DOHH2 (cell line): ENCODE measurements around the gene BCO1.

Source experiments
- H3F3A ChIP-seq: fragments of 200-600 bp; sonication (generic), shearing (Covaris generic); 2 replicates; pipeline ENCODE4 v1.6.0; 2016; ENCODE audit warnings: antibody characterized with exemption, mild to moderate bottlenecking; ENCODE audit not compliant: control insufficient read depth, insufficient read depth
- H3K27ac ChIP-seq: fragments of 200-600 bp; sonication (generic); 2 replicates; pipeline ENCODE4 v1.5.1; 2014; ENCODE audit warnings: low read depth, mild to moderate bottlenecking, low read length, moderate library complexity
- H3K27me3 ChIP-seq: fragments of 200-600 bp; sonication (generic); 2 replicates; pipeline ENCODE4 v1.6.1; 2014; ENCODE audit warnings: mild to moderate bottlenecking, low read length, mixed read lengths; ENCODE audit not compliant: control insufficient read depth
- H3K36me3 ChIP-seq: fragments of 200-600 bp; sonication (generic); 2 replicates; pipeline ENCODE4 v1.6.1; 2014; ENCODE audit warnings: mild to moderate bottlenecking, low read length, moderate library complexity, mixed read lengths; ENCODE audit not compliant: control insufficient read depth
- H3K4me1 ChIP-seq: fragments of 200-600 bp; sonication (generic); 2 replicates; pipeline ENCODE4 v1.6.1; 2014; ENCODE audit warnings: mild to moderate bottlenecking, low read length, mixed read lengths; ENCODE audit not compliant: control insufficient read depth
- H3K4me2 ChIP-seq: fragments of 200-600 bp; sonication (generic); 2 replicates; pipeline ENCODE4 v1.6.0; 2014; ENCODE audit warnings: mild to moderate bottlenecking, low read length, moderate library complexity
- H3K4me3 ChIP-seq: fragments of 200-600 bp; sonication (generic); 2 replicates; pipeline ENCODE4 v1.5.1; 2014; ENCODE audit warnings: mild to moderate bottlenecking, low read length, mixed read lengths
- H3K79me2 ChIP-seq: fragments of 200-600 bp; sonication (generic); 2 replicates; pipeline ENCODE4 v1.6.1; 2014; ENCODE audit warnings: mild to moderate bottlenecking, low read length, mixed read lengths; ENCODE audit not compliant: control insufficient read depth
- H3K9me2 ChIP-seq: fragments of 200-600 bp; sonication (generic); replicated peaks from 2 replicates; pipeline ENCODE4 v1.6.1; 2014; ENCODE audit warnings: mild to moderate bottlenecking, low read length, mixed read lengths; ENCODE audit not compliant: control insufficient read depth
- H3K9me3 ChIP-seq: fragments of 200-600 bp; sonication (generic); 2 replicates; pipeline ENCODE4 v1.6.1; 2014; ENCODE audit warnings: antibody characterized with exemption, low read length, mixed read lengths; ENCODE audit not compliant: control insufficient read depth, insufficient read depth
- H4K20me1 ChIP-seq: fragments of 200-600 bp; sonication (generic); 2 replicates; pipeline ENCODE4 v1.6.0; 2014; ENCODE audit warnings: low read depth, mild to moderate bottlenecking, antibody characterized with exemption, low read length, moderate library complexity; ENCODE audit not compliant: control insufficient read depth, insufficient read depth
- EZH2phosphoT487 ChIP-seq: fragments of 200-600 bp; sonication (generic); IDR thresholded peaks from 2 replicates; pipeline ENCODE4 v1.6.1; 2017; ENCODE audit warnings: borderline replicate concordance, mild to moderate bottlenecking, antibody characterized with exemption, low read length, moderate library complexity, mixed read lengths
- TF ChIP-seq, protein P1 (sequence below): fragments of 200-600 bp; sonication (generic); IDR thresholded peaks from one replicate; pipeline ENCODE4 v1.5.1; 2014; ENCODE audit warnings: antibody characterized with exemption, mild to moderate bottlenecking, low read depth, low read length; ENCODE audit not compliant: poor library complexity, severe bottlenecking

The BCO1 gene

DNA sequence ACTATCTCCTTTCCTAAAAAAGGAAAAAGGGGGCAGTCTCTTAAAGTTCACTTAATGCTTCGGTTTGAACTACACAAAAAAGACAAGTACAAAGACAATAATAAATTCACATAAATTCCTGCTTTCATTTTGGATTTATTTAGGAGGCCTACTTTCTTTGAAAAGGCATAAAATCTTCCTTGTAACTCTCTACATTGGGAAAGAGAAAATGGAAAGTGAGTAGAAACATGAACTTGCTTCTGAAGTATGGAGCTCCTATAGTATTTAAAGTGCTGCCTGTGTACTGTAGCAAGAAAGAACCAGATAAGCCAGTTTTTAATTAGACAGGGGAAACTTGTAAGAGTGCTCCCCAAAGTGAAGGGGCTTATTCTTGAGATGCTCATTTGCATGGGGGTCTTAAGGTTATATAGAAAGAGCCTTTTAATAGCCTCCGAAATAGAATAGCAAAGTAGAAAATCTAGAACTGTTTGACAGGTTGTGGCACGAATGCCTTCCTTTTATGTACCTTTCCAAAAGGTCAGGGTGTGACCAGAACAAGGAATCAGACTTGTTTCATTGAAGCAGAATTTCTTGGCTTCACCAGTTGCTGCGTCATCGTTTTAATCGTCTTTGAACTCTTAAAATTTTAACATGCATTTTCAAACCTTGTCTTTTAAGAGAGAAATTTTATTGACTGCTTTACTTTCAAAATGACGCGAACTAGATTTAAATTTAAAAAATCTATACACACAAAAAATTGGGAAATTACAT lies 89.1 kb downstream of the BCO1 start:
- no peaks in the 10 kb centered on the region for H3K9me3 ChIP-seq
- no peak overlapping the region for H3K27ac ChIP-seq
- H3K4me2 ChIP-seq: no peak overlapping the region
- no peak for TF ChIP-seq EZH2phosphoT487
- H3K79me2 ChIP-seq: peaks cover 47% of the 10 kb centered on the region
- no peaks in the 10 kb centered on the region for H3K27me3 ChIP-seq
- H3K4me3 ChIP-seq: no peak overlapping the region
- H3K9me2 ChIP-seq: no peaks in the 10 kb centered on the region
- no peaks in the 10 kb centered on the region for H4K20me1 ChIP-seq
- no peaks in the 10 kb centered on the region for H3K4me1 ChIP-seq
- H3K36me3 ChIP-seq: no peaks in the 10 kb centered on the region
- no peaks in the 10 kb centered on the region for H3F3A ChIP-seq

GRCh38 chr16:81329947-81330346 lies 91.5 kb downstream of the BCO1 start:
- H3K4me1 ChIP-seq: no peaks in the 10 kb centered on the region
- no peaks in the 10 kb centered on the region for H4K20me1 ChIP-seq
- no peak overlapping the region for H3K4me3 ChIP-seq
- TF ChIP-seq, protein P1, sequence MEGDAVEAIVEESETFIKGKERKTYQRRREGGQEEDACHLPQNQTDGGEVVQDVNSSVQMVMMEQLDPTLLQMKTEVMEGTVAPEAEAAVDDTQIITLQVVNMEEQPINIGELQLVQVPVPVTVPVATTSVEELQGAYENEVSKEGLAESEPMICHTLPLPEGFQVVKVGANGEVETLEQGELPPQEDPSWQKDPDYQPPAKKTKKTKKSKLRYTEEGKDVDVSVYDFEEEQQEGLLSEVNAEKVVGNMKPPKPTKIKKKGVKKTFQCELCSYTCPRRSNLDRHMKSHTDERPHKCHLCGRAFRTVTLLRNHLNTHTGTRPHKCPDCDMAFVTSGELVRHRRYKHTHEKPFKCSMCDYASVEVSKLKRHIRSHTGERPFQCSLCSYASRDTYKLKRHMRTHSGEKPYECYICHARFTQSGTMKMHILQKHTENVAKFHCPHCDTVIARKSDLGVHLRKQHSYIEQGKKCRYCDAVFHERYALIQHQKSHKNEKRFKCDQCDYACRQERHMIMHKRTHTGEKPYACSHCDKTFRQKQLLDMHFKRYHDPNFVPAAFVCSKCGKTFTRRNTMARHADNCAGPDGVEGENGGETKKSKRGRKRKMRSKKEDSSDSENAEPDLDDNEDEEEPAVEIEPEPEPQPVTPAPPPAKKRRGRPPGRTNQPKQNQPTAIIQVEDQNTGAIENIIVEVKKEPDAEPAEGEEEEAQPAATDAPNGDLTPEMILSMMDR: no peak
- no peak for TF ChIP-seq EZH2phosphoT487
- no peak overlapping the region for H3K27ac ChIP-seq
- no peaks in the 10 kb centered on the region for H3K36me3 ChIP-seq
- H3K4me2 ChIP-seq: no peak overlapping the region
- H3K9me3 ChIP-seq: no peaks in the 10 kb centered on the region
- no peaks in the 10 kb centered on the region for H3K27me3 ChIP-seq
- no peaks in the 10 kb centered on the region for H3K9me2 ChIP-seq
- peaks cover 31% of the 10 kb centered on the region for H3K79me2 ChIP-seq
- H3F3A ChIP-seq: no peaks in the 10 kb centered on the region

DNA sequence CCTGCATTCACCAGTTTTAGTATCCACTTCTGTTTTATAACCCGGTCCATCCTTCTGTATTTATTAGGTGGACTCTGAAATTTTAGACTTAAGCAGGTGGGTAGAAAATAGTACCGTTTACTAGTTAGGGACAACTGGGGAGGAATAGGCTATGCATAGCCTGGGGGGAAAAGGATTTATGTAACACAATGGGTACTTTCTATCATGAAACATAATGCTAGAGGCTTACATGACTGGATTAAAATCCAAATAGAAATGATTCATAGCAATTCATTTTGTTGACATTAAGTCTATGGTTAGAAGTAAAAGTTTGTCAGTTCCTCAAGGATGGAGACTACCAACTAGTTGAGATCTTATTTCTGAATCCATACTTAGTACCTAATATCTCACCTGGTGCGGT lies 94.9 kb downstream of the BCO1 start:
- Histone ChIP-seq H3K79me2 (peaks cover 12% of the 10 kb centered on the region), H3K27me3 (no peaks in the 10 kb centered on the region), H3K27ac (no peak overlapping the region), H3K4me2 (no peak overlapping the region), H3K9me2 (no peaks in the 10 kb centered on the region), H3F3A (no peaks in the 10 kb centered on the region), H4K20me1 (no peaks in the 10 kb centered on the region), H3K4me1 (no peaks in the 10 kb centered on the region), H3K36me3 (no peaks in the 10 kb centered on the region), H3K9me3 (no peaks in the 10 kb centered on the region), H3K4me3 (no peak overlapping the region)
- TF ChIP-seq, protein P1: no peak
- no peak for TF ChIP-seq EZH2phosphoT487

GRCh38 chr16:81335669-81336068 lies 97.2 kb downstream of the BCO1 start:
- no peaks in the 10 kb centered on the region for H3K4me1 ChIP-seq
- no peak overlapping the region for H3K4me3 ChIP-seq
- H3K4me2 ChIP-seq: no peak overlapping the region
- no peak overlapping the region for H3K27ac ChIP-seq
- H3K27me3 ChIP-seq: no peaks in the 10 kb centered on the region
- no peaks in the 10 kb centered on the region for H3K9me2 ChIP-seq
- no peaks in the 10 kb centered on the region for H4K20me1 ChIP-seq
- TF ChIP-seq, protein P1: no peak
- TF ChIP-seq EZH2phosphoT487: no peak
- H3K79me2 ChIP-seq: peaks cover 10% of the 10 kb centered on the region
- H3F3A ChIP-seq: no peaks in the 10 kb centered on the region
- no peaks in the 10 kb centered on the region for H3K9me3 ChIP-seq
- H3K36me3 ChIP-seq: no peaks in the 10 kb centered on the region
